Thyroid gland (tissue), 4 donors: ENCODE measurements around the gene PHF14.

Experiments used
- POLR2A ChIP-seq, 2 donors: fragments of 450-650 bp; IDR thresholded peaks; one replicate each; pipeline ENCODE4 v1.6.1; 2017; ENCODE audit warnings: antibody characterized with exemption in 2 of 2, mild to moderate bottlenecking in 2 of 2, moderate library complexity in 1 of 2
- TF ChIP-seq, protein P1 (sequence below), 6 experiments: fragments of 200-600 bp in 3 of 6; fragments of 450-650 bp in 3 of 6; sonication (generic) in 3 of 6; IDR thresholded peaks; one replicate each; pipeline ENCODE4 v1.5.1; 2016 to 2019; ENCODE audit warnings: antibody characterized with exemption in 6 of 6, mild to moderate bottlenecking in 2 of 6, inconsistent platforms in 1 of 6, moderate library complexity in 1 of 6

DNA sequence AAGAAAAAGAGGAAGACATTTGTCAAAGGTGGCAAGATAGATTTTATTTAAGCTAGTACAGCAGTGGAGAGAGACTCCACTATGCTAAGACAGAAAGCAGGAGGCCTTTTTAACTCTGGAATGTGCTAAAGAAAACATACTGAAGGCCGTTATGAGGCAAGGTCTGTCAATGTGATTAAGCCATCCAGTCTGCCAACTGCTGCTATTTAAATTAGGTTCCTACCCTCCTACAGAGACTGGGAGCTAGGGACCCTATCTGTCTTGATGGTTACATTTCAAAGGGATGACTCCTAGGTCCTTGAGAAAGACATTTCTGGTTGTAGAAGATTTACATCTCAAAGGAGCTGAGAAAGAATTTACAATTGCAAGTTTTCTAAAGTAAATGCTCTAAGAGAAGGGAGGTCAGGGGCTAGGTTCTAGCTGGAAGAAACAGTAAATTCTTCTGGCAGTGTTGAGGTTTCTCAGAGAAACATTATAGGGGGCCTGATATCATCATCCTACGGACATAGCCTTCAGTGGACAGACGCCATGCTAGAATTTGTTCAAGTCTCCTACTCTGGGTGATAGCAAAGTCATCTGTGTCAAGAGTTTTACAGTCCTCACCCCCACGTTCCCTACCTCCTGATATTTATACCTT is 211.6 kb downstream of the PHF14 start:
- TF ChIP-seq, protein P1, sequence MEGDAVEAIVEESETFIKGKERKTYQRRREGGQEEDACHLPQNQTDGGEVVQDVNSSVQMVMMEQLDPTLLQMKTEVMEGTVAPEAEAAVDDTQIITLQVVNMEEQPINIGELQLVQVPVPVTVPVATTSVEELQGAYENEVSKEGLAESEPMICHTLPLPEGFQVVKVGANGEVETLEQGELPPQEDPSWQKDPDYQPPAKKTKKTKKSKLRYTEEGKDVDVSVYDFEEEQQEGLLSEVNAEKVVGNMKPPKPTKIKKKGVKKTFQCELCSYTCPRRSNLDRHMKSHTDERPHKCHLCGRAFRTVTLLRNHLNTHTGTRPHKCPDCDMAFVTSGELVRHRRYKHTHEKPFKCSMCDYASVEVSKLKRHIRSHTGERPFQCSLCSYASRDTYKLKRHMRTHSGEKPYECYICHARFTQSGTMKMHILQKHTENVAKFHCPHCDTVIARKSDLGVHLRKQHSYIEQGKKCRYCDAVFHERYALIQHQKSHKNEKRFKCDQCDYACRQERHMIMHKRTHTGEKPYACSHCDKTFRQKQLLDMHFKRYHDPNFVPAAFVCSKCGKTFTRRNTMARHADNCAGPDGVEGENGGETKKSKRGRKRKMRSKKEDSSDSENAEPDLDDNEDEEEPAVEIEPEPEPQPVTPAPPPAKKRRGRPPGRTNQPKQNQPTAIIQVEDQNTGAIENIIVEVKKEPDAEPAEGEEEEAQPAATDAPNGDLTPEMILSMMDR (IDR thresholded peaks at IDR 0.05) = no peak
- no peak for TF ChIP-seq POLR2A (IDR thresholded peaks at IDR 0.05)
